H1 (cell line): ENCODE data around the gene RS1. TPM values are rescaled to one million over a fixed set of nuclear protein-coding genes. Genes with fewer than 3 reads are reported as not detected.

Experiments
- BRCA1 ChIP-seq: IDR thresholded peaks from 2 replicates; pipeline ENCODE4 v1.6.1; 2012; ENCODE audit warnings: low read depth, low read length, improper control_type of control experiment
- CBX5 ChIP-seq: fragments of 300-800, 300-1000 bp; sonication (generic); IDR thresholded peaks from 2 replicates; pipeline ENCODE4 v1.7.1; 2016; ENCODE audit warnings: antibody characterized with exemption, low read length, low read depth
- CEBPB ChIP-seq: IDR thresholded peaks from 2 replicates; pipeline ENCODE4 v1.6.1; 2012; ENCODE audit warnings: low read depth, low read length
- CTBP2 ChIP-seq: IDR thresholded peaks from 2 replicates; pipeline ENCODE4 v1.7.0; 2011; ENCODE audit warnings: borderline replicate concordance, mild to moderate bottlenecking, moderate library complexity, mixed read lengths, low read length; ENCODE audit not compliant: insufficient read depth, insufficient read length
- PHF8 ChIP-seq: fragments of 200-600 bp; sonication (generic); conservative IDR thresholded peaks from 2 replicates; pipeline ENCODE4 v1.7.1; 2012; ENCODE audit warnings: low read depth, mild to moderate bottlenecking, inconsistent platforms, low read length, moderate library complexity
- RBBP5 ChIP-seq: IDR thresholded peaks from 2 replicates; pipeline ENCODE4 v1.7.1; 2012; ENCODE audit warnings: low read depth, mild to moderate bottlenecking, inconsistent platforms, low read length, moderate library complexity, borderline replicate concordance
- RNF2 ChIP-seq: fragments of 200-900, 300-1000 bp; sonication (generic); IDR thresholded peaks from 2 replicates; pipeline ENCODE4 v1.7.1; 2016; ENCODE audit warnings: borderline replicate concordance, low read depth, mild to moderate bottlenecking, antibody characterized with exemption, low read length; ENCODE audit not compliant: poor library complexity, severe bottlenecking; ENCODE audit errors: missing control alignments
- polyA plus RNA-seq, 7 experiments: library from polyadenylated mRNA; depleted of rRNA in 3 of 7; stranded (reverse) in 5 of 7; unstranded in 2 of 7; fragments of >200 nt in 5 of 7; fragments of 200-250 nt in 2 of 7; gene quantifications; 1 replicate in 5 of 7; 2 replicates in 1 of 7; 4 replicates in 1 of 7; pipeline versions ENCODE4 v1.2.1 to v1.2.3, GENCODE V29; 2011 to 2013; ENCODE audit warnings: missing spikeins in 2 of 7, mixed read lengths in 2 of 7
- total RNA-seq: library from RNA; stranded (reverse); fragmentation: NEBNext Ultra II Directional; extraction: Animal tissue kit (Norgen Biotek cat#: 25700); gene quantifications from 2 replicates; pipeline ENCODE4 v1.2.1, GENCODE V29; 2021
- TF ChIP-seq, protein P1 (sequence below): IDR thresholded peaks from 2 replicates; pipeline ENCODE4 v1.6.1; 2012; ENCODE audit warnings: inconsistent platforms

RS1 gene
- total and polyA plus RNA-seq, 2 of the 8 experiments (the other 6 are each of a cell fraction or from before 2014, with no cell fraction given), result 0.03 TPM; not detected in 1

- TF ChIP-seq CTBP2 (no peak), CBX5 (no peak), PHF8 (no peak), BRCA1 (no peak), CEBPB (no peak), RNF2 (no peak), RBBP5 (no peak)
- TF ChIP-seq, protein P1, sequence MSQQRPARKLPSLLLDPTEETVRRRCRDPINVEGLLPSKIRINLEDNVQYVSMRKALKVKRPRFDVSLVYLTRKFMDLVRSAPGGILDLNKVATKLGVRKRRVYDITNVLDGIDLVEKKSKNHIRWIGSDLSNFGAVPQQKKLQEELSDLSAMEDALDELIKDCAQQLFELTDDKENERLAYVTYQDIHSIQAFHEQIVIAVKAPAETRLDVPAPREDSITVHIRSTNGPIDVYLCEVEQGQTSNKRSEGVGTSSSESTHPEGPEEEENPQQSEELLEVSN, result no peak
These were observed 73.5 kb downstream of the RS1 start (continued) for GRCh38 chrX:18598413-18598812.
